Measurements from ENCODE around the gene EBLN2.

DNA sequence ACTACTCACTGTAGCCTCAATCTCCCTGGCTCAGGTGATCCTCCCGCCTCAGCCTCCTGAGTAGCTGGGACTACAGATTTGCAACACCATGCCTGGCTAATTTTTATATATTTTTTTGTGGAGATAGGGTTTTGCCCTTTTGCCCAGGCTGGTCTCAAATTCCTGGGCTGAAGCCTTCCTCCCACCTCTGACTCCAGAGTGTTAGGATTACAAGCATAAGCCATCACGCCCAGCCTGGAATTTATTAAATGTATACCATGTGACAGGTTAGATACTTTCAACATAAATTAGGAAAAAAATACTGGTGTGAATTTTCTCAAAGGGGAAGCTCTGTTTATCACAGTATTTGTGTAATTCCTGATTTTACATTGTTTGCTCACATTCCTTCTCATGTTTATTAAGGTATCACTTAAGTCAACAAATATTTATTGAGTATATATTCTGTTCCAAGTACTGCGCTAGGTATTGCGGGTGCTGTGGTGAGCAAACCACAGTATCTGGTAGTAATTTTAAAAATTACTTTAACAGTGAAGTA lies 40.1 kb upstream of the EBLN2 start:
- TF ChIP-seq CTCF (conservative IDR thresholded peaks at IDR 0.05; ENCODE audit: low read depth in 2 of 2) (no peak), ETS1 (IDR thresholded peaks at IDR 0.05) (no peak), REST (IDR thresholded peaks at IDR 0.05; ENCODE audit: unreplicated experiment) (no peak), CREB1 (CRISPR knock-in tag; IDR thresholded peaks at IDR 0.05; ENCODE audit: low read depth) (no peak), EZH2 (IDR thresholded peaks at IDR 0.05; ENCODE audit: low read depth, unreplicated experiment) (no peak), ZNF462 (CRISPR knock-in tag; IDR thresholded peaks at IDR 0.05) (no peak), ZNF114 (CRISPR knock-in tag; IDR thresholded peaks at IDR 0.05) (no peak), POLR2AphosphoS5 (IDR thresholded peaks at IDR 0.05; ENCODE audit: low read depth) (no peak), STAT1 (IDR thresholded peaks at IDR 0.05; ENCODE audit: unreplicated experiment) (no peak), EZH2phosphoT487 (IDR thresholded peaks at IDR 0.05; ENCODE audit: unreplicated experiment) (no peak)

Measured in GM23338 (cell line).